Neuronal stem cell (in vitro differentiated cells): ENCODE data around the gene ENAH.

ENCODE experiments used
- DNase-seq: peaks from one replicate; pipeline ENCODE4 v3.0.0-alpha.2; 2013; ENCODE audit warnings: low spot score
- H2AFZ ChIP-seq: one replicate; pipeline ENCODE4 v1.6.1; 2013; ENCODE audit warnings: mild to moderate bottlenecking, low read length, inconsistent platforms
- H2AK5ac ChIP-seq: 2 replicates; pipeline ENCODE4 v1.6.1; 2013; ENCODE audit warnings: low read depth, mild to moderate bottlenecking, inconsistent platforms, low read length, moderate library complexity, mixed read lengths
- H2BK120ac ChIP-seq: 2 replicates; pipeline ENCODE4 v1.6.1; 2013; ENCODE audit warnings: low read depth, mild to moderate bottlenecking, inconsistent platforms, low read length, moderate library complexity, mixed read lengths
- H2BK12ac ChIP-seq: one replicate; pipeline ENCODE4 v1.6.1; 2013; ENCODE audit warnings: low read length, inconsistent platforms
- H2BK15ac ChIP-seq: 2 replicates; pipeline ENCODE4 v1.6.1; 2013; ENCODE audit warnings: mild to moderate bottlenecking, low read length, inconsistent platforms, mixed read lengths
- H2BK5ac ChIP-seq: one replicate; pipeline ENCODE4 v1.6.1; 2013; ENCODE audit warnings: inconsistent platforms, mild to moderate bottlenecking, low read length, moderate library complexity
- H3K14ac ChIP-seq: one replicate; pipeline ENCODE4 v1.6.1; 2013; ENCODE audit warnings: low read length, inconsistent platforms
- H3K18ac ChIP-seq: 2 replicates; pipeline ENCODE4 v1.6.1; 2013; ENCODE audit warnings: low read length, inconsistent platforms
- H3K23ac ChIP-seq: 2 replicates; pipeline ENCODE4 v1.6.1; 2013; ENCODE audit warnings: low read depth, mild to moderate bottlenecking, mixed read lengths, low read length, inconsistent platforms; ENCODE audit not compliant: poor library complexity
- H3K27ac ChIP-seq: replicated peaks from 3 replicates; pipeline ENCODE4 v1.5.1; 2013; ENCODE audit warnings: low read length, inconsistent platforms
- H3K27me3 ChIP-seq, 3 experiments: 2 replicates each; pipeline ENCODE4 v1.6.1; 2013; ENCODE audit warnings: low read length in 3 of 3, mild to moderate bottlenecking in 2 of 3, inconsistent platforms in 1 of 3, low read depth in 1 of 3, mixed read lengths in 1 of 3, moderate library complexity in 1 of 3; ENCODE audit not compliant: control insufficient read depth in 3 of 3, insufficient read depth in 3 of 3
- H3K36me3 ChIP-seq, 2 donors: replicated peaks in 1 of 2; 2 replicates each; pipeline ENCODE4 v1.6.1; 2013; ENCODE audit warnings: low read length in 2 of 2; ENCODE audit not compliant: control insufficient read depth in 2 of 2, insufficient read depth in 2 of 2
- H3K4ac ChIP-seq: 2 replicates; pipeline ENCODE4 v1.6.1; 2013; ENCODE audit warnings: inconsistent platforms, mild to moderate bottlenecking, low read length, moderate library complexity
- H3K4me1 ChIP-seq, 2 donors: 1 replicate in 1 of 2; 2 replicates in 1 of 2; pipeline ENCODE4 v1.6.1; 2013; ENCODE audit warnings: low read length in 2 of 2, low read depth in 1 of 2; ENCODE audit not compliant: control insufficient read depth in 2 of 2, insufficient read depth in 1 of 2
- H3K4me2 ChIP-seq: one replicate; pipeline ENCODE4 v1.6.1; 2013; ENCODE audit warnings: mild to moderate bottlenecking, low read length, inconsistent platforms; ENCODE audit not compliant: insufficient read depth, poor library complexity, severe bottlenecking
- H3K4me3 ChIP-seq, 2 donors: 2 replicates each; pipeline ENCODE4 v1.5.1; 2013; ENCODE audit warnings: low read length in 2 of 2, mild to moderate bottlenecking in 2 of 2, inconsistent platforms in 1 of 2, moderate library complexity in 1 of 2
- H3K79me1 ChIP-seq: one replicate; pipeline ENCODE4 v1.6.1; 2013; ENCODE audit warnings: low read depth, mild to moderate bottlenecking, inconsistent platforms, low read length, moderate library complexity
- H3K9ac ChIP-seq: one replicate; pipeline ENCODE4 v1.6.1; 2013; ENCODE audit warnings: mild to moderate bottlenecking, low read depth, low read length, inconsistent platforms; ENCODE audit not compliant: poor library complexity
- H3K9me3 ChIP-seq, 2 donors: replicated peaks in 1 of 2; 2 replicates each; pipeline versions ENCODE3 to v1.6.1; 2013; ENCODE audit warnings: low read length in 2 of 2, mild to moderate bottlenecking in 2 of 2, inconsistent platforms in 1 of 2, low read depth in 1 of 2, mixed read lengths in 1 of 2, moderate library complexity in 1 of 2; ENCODE audit not compliant: control insufficient read depth in 2 of 2, insufficient read depth in 1 of 2
- H4K8ac ChIP-seq: one replicate; pipeline ENCODE4 v1.6.1; 2013; ENCODE audit warnings: low read depth, mild to moderate bottlenecking, inconsistent platforms, low read length, moderate library complexity
- H4K91ac ChIP-seq: one replicate; pipeline ENCODE4 v1.6.1; 2013; ENCODE audit warnings: low read length, low read depth, mild to moderate bottlenecking, inconsistent platforms; ENCODE audit not compliant: poor library complexity
- WGBS, 2 donors: extraction: QIAGEN DNeasy Blood & Tissue Kit; methylation state at CpG; one replicate each; pipeline ENCODE4 v1.1.7; 2013; ENCODE audit warnings: missing lambda C conversion rate in 2 of 2, mixed read lengths in 1 of 2; ENCODE audit not compliant: insufficient read length in 2 of 2, insufficient replicate concordance in 1 of 2; ENCODE audit errors: extremely low coverage in 2 of 2; 5-methylcytosine and 5-hydroxymethylcytosine counted together

Gene ENAH

DNA sequence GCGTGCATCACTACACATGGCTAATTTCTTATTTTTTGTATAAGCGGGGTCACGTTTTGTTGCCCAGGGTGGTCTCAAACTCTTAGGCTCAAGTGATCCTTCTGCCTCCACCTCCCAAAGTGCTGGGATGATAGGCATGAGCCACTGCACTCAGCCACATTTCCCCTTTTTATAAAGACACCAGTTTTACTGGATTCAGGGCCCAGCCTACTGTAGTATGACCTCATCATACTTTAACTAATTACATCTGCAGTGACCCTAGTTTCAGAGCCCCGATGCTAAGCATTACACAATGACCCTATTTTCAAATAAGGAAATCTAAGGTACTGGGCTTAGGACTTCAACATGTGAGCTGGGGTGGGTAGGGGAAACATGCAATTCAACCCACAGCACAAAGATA lies 31.8 kb upstream of the ENAH start:
- no CpG with 5 or more reads among the region's 4 CpGs for WGBS, 2 donors
- no peak overlapping the region for H3K14ac ChIP-seq
- no peak overlapping the region for H2AK5ac ChIP-seq
- H2BK120ac ChIP-seq = no peak overlapping the region
- no peak overlapping the region for H2AFZ ChIP-seq
- no peak overlapping the region for H2BK5ac ChIP-seq
- H2BK15ac ChIP-seq = no peak overlapping the region
- DNase-seq = no peak
- no peaks in the 10 kb centered on the region for H3K36me3 ChIP-seq
- no peak overlapping the region for H3K23ac ChIP-seq
- H3K27me3 ChIP-seq = peaks cover 0 to 19% (median 0%) of the 10 kb centered on the region in 3 experiments
- H3K4ac ChIP-seq = no peak overlapping the region
- no peak overlapping the region for H4K91ac ChIP-seq
- H3K27ac ChIP-seq = no peak overlapping the region
- no peaks in the 10 kb centered on the region for H3K9me3 ChIP-seq
- H3K4me3 ChIP-seq = no peak overlapping the region
- no peaks in the 10 kb centered on the region for H3K79me1 ChIP-seq
- H3K9ac ChIP-seq = no peak overlapping the region
- H3K4me1 ChIP-seq = no peaks in the 10 kb centered on the region
- H3K4me2 ChIP-seq = no peak overlapping the region
- H4K8ac ChIP-seq = no peak overlapping the region
- H2BK12ac ChIP-seq = no peak overlapping the region
- H3K18ac ChIP-seq = no peak overlapping the region

GRCh38 chr1:225681231-225681630 lies 28.3 kb upstream of the ENAH start:
- peaks cover 0 to 33% (median 6%) of the 10 kb centered on the region in 3 experiments for H3K27me3 ChIP-seq
- H3K18ac ChIP-seq = no peak overlapping the region
- no peak overlapping the region for H2AFZ ChIP-seq
- H2BK12ac ChIP-seq = no peak overlapping the region
- H4K91ac ChIP-seq = no peak overlapping the region
- H2BK120ac ChIP-seq = no peak overlapping the region
- H2AK5ac ChIP-seq = no peak overlapping the region
- WGBS, 2 donors = no CpG with 5 or more reads among the region's 2 CpGs
- H3K4me3 ChIP-seq = no peak overlapping the region
- H3K23ac ChIP-seq = no peak overlapping the region
- H3K4me2 ChIP-seq = no peak overlapping the region
- H3K79me1 ChIP-seq = no peaks in the 10 kb centered on the region
- no peak overlapping the region for H4K8ac ChIP-seq
- H3K36me3 ChIP-seq = no peaks in the 10 kb centered on the region
- no peak overlapping the region for H3K14ac ChIP-seq
- no peak overlapping the region for H3K9ac ChIP-seq
- no peak overlapping the region for H3K4ac ChIP-seq
- H3K9me3 ChIP-seq = no peaks in the 10 kb centered on the region
- no peak overlapping the region for H2BK5ac ChIP-seq
- DNase-seq = no peak
- no peak overlapping the region for H2BK15ac ChIP-seq
- peaks cover 0 to 3% of the 10 kb centered on the region in 2 donors for H3K4me1 ChIP-seq
- no peak overlapping the region for H3K27ac ChIP-seq

DNA sequence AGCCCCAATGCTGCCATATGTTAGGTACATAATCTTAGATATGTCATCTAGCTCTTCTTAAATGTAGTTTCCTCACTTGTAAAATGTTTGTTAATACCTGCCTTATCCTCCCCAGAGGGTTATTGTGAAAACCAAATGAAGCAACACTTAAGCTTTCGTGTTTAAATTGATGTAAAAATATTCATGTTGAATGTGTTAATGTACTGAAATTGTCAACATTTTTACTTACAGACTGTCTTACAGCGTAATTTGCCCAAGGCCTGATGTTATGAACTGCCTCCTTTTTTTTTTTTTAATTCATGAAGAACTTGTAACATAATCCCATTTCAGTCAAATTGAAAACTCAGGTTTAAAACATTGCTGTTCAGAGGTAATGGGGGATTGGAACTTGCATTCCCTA lies 25.6 kb upstream of the ENAH start:
- no peak overlapping the region for H2BK15ac ChIP-seq
- DNase-seq = no peak
- H4K91ac ChIP-seq = no peak overlapping the region
- no peak overlapping the region for H3K9ac ChIP-seq
- H2AFZ ChIP-seq = no peak overlapping the region
- H2AK5ac ChIP-seq = no peak overlapping the region
- no peak overlapping the region for H3K18ac ChIP-seq
- H3K4ac ChIP-seq = no peak overlapping the region
- no peak overlapping the region for H3K23ac ChIP-seq
- no peak overlapping the region for H3K14ac ChIP-seq
- no peak overlapping the region for H3K27ac ChIP-seq
- H3K9me3 ChIP-seq = no peaks in the 10 kb centered on the region
- H3K4me2 ChIP-seq = no peak overlapping the region
- H2BK120ac ChIP-seq = no peak overlapping the region
- H3K36me3 ChIP-seq = no peaks in the 10 kb centered on the region
- H3K79me1 ChIP-seq = no peaks in the 10 kb centered on the region
- H2BK5ac ChIP-seq = no peak overlapping the region
- H3K4me1 ChIP-seq = peaks cover 0 to 3% of the 10 kb centered on the region in 2 donors
- H3K4me3 ChIP-seq = no peak overlapping the region
- no CpG with 5 or more reads among the region's 2 CpGs for WGBS, 2 donors
- H2BK12ac ChIP-seq = no peak overlapping the region
- peaks cover 0 to 24% (median 7%) of the 10 kb centered on the region in 3 experiments for H3K27me3 ChIP-seq
- H4K8ac ChIP-seq = no peak overlapping the region

DNA sequence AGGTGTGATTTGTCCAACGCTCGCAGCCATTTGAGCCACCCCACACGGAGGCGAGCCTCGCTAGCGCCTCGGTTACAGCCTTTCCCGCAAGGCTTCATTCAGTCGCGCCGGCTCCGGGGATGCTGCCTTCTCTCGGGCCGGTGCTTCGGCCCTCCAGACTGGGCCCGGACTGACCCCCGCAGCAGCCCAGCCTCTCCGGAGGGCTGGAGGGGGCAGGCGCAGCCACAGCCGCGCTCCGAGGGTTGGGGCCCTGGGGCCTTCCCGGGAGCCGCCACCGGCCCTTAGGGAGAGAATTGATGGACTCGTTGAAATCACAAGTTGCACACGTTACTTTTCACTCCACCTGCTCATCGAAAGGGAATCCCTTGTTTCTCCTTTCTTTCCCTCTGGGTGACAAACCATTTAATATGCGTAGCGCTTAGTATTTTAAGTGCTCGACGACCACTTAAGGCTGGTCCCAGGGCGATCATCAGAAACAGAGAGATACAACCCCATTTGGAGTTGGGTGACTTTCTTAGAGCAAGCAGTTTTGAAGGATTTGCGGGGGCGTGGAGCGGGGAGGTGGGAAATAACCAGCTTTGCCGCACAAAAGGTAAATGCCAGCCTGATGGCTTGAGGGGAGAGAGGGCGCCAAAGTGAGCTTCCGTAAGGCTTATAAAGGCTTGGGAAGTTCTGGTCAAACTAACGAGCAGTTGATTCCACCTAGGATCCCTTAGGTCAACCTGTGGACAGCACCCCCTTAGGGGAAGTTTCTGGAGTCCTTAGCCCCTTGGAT lies 24.6 kb upstream of the ENAH start:
- H3K36me3 ChIP-seq = no peaks in the 10 kb centered on the region
- H3K4me3 ChIP-seq = peak overlapping the region in 1 of 2 donors; percentile 28

More for the DNA sequence above, 24.6 kb upstream of the ENAH start:
- Histone ChIP-seq H2AFZ (peak overlapping the region; percentile 88), H3K4me2 (peak overlapping the region; percentile 54), H4K8ac (peak overlapping the region; percentile 65), H4K91ac (no peak overlapping the region), H3K27ac (no peak overlapping the region), H2BK15ac (no peak overlapping the region), H3K79me1 (no peaks in the 10 kb centered on the region), H3K4me1 (peaks cover 0 to 3% of the 10 kb centered on the region in 2 donors), H2BK5ac (no peak overlapping the region), H2AK5ac (no peak overlapping the region), H3K18ac (peak overlapping the region; percentile 94), H3K9me3 (no peaks in the 10 kb centered on the region), H2BK120ac (peak overlapping the region; percentile 97), H3K27me3 (peaks cover 0 to 24% (median 8%) of the 10 kb centered on the region in 3 experiments), H3K23ac (no peak overlapping the region), H2BK12ac (peak overlapping the region; percentile 30), H3K14ac (no peak overlapping the region), H3K9ac (no peak overlapping the region), H3K4ac (no peak overlapping the region)
- no peak for DNase-seq
- no CpG with 5 or more reads among the region's 40 CpGs for WGBS, 2 donors
